Duodenal mucosa (tissue), 2 donors: ENCODE results near the gene RFK.
"Not testable (repeated sequence)": the region's sequence is repeated elsewhere in the genome, so short reads cannot be mapped to it uniquely, and the experiment has no call there.

Source experiments
- H3K27ac ChIP-seq: one replicate; pipeline ENCODE4 v1.7.0; 2013; ENCODE audit warnings: low read depth, low read length
- H3K27me3 ChIP-seq, 2 donors: one replicate each; pipeline ENCODE4 v1.7.0; 2013; ENCODE audit warnings: low read length in 2 of 2, control low read depth in 1 of 2; ENCODE audit not compliant: insufficient read depth in 2 of 2, control insufficient read depth in 1 of 2
- H3K36me3 ChIP-seq, 2 donors: one replicate each; pipeline ENCODE4 v1.7.0; 2013; ENCODE audit warnings: low read length in 2 of 2, control low read depth in 1 of 2; ENCODE audit not compliant: insufficient read depth in 2 of 2, control insufficient read depth in 1 of 2
- H3K4me1 ChIP-seq, 2 donors: one replicate each; pipeline ENCODE4 v1.7.0; 2013; ENCODE audit warnings: low read length in 2 of 2, control low read depth in 1 of 2; ENCODE audit not compliant: insufficient read depth in 2 of 2, control insufficient read depth in 1 of 2
- H3K4me3 ChIP-seq, 2 donors: one replicate each; pipeline ENCODE4 v1.7.0; 2013; ENCODE audit warnings: low read length in 2 of 2, low read depth in 1 of 2
- H3K9ac ChIP-seq, 2 donors: one replicate each; pipeline ENCODE4 v1.7.0; 2013; ENCODE audit warnings: low read length in 2 of 2, low read depth in 1 of 2
- H3K9me3 ChIP-seq, 2 donors: one replicate each; pipeline ENCODE4 v1.7.0; 2013; ENCODE audit warnings: low read length in 2 of 2, control low read depth in 1 of 2; ENCODE audit not compliant: control insufficient read depth in 1 of 2

The RFK gene

DNA sequence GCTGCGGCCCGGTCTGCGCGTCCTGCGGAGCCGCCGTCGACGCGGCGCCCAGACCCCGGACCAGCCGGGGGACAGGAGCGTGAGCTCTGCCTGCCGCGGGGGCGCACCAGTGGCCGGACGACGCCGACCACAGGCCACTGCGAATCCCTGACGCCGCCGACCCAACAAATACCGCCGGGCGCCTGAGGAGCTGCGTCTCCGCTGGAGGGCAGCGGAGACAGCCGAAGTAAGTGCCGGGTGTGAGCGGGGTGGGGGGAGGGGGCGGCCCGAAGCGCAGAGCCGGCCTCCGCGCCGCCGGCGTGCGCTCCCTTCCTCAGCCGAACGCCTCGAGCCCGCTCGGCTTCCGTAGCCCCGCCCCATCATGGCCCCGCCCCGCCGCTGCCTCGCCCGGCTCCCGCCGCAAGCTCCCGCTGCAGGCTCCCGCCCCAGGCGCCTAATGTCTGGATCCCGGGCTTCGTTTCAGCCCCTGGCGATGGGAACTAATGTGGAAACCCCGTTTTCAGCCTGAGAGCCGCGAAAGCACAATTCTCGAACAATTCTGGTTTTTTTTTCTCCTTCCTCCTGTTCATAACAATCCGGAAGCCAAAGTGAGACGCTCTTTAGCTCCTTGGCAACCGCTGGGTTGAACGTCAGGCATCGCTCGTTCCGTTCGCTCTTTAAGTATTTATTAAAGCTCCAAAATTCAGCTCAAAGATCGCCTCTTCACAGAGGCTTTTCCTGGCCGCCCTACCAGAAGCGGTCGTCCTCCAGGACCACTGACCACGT is at the start of gene RFK:
TSS of gene RFK (minus strand) at position 232 of the 765 bp plus-strand sequence. CDS start 255 bp downstream, outside the sequence.
- Histone ChIP-seq H3K9ac (peak within 1 kb of the TSS; percentile 92 to 97), H3K4me1 (peaks cover 12 to 28% of the 10 kb centered on the region in 2 donors), H3K27me3 (no peaks in the 10 kb centered on the region), H3K9me3 (no peaks in the 10 kb centered on the region), H3K27ac (peak within 1 kb of the TSS; percentile 90), H3K4me3 (peak within 1 kb of the TSS; percentile 85 to 89), H3K36me3 (no peaks in the 10 kb centered on the region)

DNA sequence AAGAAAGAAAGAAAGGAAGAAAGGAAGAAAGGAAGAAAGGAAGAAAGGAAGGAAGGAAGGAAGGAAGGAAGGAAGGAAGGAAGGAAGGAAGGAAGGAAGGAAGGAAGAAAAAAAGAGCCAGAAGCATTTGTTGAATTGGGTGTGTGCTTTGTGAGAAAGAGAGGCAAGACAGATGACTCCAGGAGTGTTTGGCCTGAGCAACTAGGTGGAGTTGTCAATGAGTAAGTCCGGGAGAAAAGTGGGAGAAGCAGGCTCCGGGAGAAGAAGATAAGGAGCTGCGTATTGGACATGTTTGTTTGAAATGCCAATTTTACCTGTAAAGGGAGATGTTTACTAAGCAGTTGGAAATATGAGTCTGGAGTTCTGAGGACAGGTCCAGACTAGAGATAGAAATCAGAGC is 49.7 kb upstream of the RFK start:
- Histone ChIP-seq H3K4me3 (no peak overlapping the region), H3K9ac (no peak overlapping the region), H3K27ac (no peak overlapping the region), H3K27me3 (no peaks in the 10 kb centered on the region), H3K9me3 (peaks cover 0 to 2% of the 10 kb centered on the region in 2 donors), H3K36me3 (no peaks in the 10 kb centered on the region), H3K4me1 (peaks cover 4% of the 10 kb centered on the region in 2 donors)

DNA sequence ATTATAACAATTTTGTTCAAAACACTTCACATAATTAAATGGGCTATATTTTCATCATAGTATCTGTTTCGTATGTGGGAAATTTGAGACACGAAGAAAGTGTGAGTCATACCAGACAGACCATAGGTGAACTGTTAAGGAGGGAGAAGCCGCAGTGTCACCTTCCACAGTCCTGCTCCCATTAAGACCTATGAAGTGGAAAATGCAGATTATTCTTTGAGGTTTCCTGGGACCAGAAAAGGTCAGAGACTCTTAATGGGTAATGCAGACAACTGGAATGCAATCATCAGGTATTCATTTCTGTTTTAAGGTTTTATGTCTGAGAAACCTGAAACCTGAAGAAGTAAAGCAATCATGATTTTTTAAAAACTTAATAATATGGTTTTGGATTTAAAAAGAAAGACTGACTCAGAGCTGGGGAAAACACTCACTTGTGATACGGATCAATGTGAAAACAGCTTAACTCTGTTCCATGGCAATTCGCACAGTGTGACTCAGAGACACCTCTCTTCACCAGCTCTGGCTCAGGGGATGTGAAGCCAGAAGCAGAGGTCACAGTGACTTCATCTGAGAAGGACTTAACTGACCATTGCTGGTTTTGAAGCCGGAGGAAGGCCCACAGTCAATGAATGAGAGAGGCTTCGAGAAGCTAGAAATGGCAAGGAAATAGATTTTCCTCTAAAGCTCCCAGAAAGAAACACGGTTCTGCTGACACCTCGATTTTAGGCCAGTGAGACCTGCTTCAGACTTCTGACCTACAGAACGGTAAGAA is 47.5 kb upstream of the RFK start:
- peaks cover 0 to 2% of the 10 kb centered on the region in 2 donors for H3K9me3 ChIP-seq
- no peaks in the 10 kb centered on the region for H3K27me3 ChIP-seq
- no peak overlapping the region for H3K9ac ChIP-seq
- no peak overlapping the region for H3K27ac ChIP-seq
- H3K36me3 ChIP-seq, result no peaks in the 10 kb centered on the region
- H3K4me1 ChIP-seq, result no peaks in the 10 kb centered on the region
- no peak overlapping the region for H3K4me3 ChIP-seq

DNA sequence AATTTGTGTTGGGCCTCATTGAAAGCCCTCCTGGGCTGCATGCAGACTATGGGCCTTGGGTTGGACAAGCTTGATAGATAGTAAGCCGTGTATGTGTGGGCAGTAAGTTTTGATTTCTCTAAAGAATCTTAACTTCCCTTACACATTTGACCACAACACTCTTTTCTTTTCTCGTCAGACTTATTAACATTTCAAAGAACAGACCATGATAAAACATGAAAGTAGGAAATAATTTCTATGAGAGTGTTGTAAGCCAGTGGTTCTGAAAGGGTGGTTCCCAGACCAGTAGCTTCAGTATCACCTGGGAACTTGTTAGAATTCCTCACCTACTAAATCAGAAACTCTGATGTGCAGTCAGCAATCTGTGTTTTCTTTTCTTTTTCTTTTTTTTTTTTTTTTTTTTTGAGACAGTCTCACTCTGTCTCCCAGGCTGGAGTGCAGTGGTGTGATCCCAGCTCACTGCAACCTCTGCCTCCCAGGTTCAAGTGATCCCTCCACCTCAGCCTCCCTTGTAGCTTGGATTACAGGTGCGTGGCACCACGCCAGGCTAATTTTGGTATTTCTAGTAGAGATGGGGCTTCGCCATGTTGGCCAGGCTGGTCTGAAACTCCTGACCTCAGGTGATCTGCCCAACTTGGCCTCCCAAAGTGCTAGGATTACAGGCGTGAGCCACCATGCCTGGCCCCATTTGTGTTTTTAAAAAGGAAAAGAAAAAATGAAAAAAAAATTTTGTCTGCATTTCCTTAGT is 44.8 kb upstream of the RFK start:
- Histone ChIP-seq H3K27me3 (no peaks in the 10 kb centered on the region), H3K27ac (no peak overlapping the region), H3K9ac (no peak overlapping the region), H3K9me3 (peaks cover 0 to 2% of the 10 kb centered on the region in 2 donors), H3K4me3 (no peak overlapping the region), H3K4me1 (no peaks in the 10 kb centered on the region), H3K36me3 (no peaks in the 10 kb centered on the region)

DNA sequence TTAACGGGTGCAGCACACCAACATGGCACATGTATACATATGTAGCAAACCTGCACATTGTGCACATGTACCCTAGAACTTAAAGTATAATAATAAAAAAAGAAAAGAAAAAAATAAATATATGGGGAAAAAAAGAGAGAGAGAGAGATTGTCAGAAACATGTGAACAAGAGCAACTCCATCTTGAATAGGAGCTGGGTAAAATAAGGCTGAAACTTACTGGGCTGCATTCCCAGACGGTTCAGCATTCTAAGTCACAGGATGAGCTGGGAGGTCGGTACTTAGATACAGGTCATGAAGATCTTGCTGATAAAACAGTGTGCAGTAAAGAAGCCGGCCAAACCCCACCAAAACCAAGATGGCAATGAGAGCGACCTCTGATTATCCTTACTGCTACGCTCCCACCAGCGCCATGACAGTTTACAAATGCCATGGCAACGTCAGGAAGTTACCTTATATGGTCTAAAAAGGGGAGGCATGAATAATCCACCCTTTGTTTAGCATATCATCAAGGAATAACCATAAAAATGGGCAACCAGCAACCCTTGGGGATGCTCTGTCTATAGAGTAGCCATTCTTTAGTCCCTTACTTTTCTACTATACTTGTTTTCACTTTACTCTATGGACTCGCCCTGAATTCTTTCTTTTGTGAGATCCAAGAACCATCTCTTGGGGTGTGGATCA is 42.9 kb upstream of the RFK start:
- not testable (repeated sequence) for H3K9ac ChIP-seq, H3K9me3 ChIP-seq, H3K36me3 ChIP-seq, H3K4me1 ChIP-seq, H3K27me3 ChIP-seq, H3K4me3 ChIP-seq, H3K27ac ChIP-seq

DNA sequence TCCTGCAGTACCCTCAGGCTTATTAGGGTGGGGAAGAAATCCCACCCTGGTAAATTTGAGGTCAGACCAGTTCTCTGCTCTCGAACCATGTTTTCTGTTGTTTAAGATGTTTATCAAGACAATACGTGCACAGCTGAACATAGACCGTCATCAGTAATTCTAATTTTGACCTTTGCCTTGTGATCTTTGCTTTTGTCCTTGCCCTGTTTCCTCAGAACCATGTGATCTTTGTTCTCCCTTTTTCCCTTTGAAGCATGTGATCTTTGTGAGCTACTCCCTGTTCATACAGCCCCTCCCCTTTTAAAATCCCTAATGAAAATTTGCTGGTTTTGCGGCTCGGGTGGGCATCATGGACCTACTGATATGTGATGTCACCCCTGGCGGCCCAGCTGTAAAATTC is 40.7 kb upstream of the RFK start:
- H3K9me3 ChIP-seq, H3K27ac ChIP-seq, H3K4me1 ChIP-seq, H3K9ac ChIP-seq, H3K36me3 ChIP-seq, H3K4me3 ChIP-seq, H3K27me3 ChIP-seq: not testable (repeated sequence)

DNA sequence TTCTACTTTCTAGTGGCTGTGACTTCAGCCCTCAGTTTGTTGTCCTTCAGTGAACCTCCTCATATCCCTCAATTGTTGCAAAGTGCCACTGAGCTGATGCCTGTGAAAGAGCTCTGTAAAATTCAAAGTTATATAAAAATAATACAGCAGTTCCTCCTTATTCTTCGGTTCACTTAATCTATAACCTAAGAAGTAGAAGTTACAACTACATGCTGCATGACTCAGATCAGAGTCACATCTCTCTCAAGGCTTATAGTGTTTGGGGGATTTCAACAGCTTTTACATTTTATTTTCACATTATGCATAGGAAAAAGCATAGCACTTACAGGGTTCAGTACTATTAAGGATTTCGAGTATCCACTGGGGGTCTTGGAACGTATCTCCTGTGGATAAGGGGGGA is 39.6 kb upstream of the RFK start:
- Histone ChIP-seq H3K36me3 (no peaks in the 10 kb centered on the region), H3K4me3 (no peak overlapping the region), H3K9ac (no peak overlapping the region), H3K9me3 (no peaks in the 10 kb centered on the region), H3K27ac (no peak overlapping the region), H3K27me3 (no peaks in the 10 kb centered on the region), H3K4me1 (no peaks in the 10 kb centered on the region)

DNA sequence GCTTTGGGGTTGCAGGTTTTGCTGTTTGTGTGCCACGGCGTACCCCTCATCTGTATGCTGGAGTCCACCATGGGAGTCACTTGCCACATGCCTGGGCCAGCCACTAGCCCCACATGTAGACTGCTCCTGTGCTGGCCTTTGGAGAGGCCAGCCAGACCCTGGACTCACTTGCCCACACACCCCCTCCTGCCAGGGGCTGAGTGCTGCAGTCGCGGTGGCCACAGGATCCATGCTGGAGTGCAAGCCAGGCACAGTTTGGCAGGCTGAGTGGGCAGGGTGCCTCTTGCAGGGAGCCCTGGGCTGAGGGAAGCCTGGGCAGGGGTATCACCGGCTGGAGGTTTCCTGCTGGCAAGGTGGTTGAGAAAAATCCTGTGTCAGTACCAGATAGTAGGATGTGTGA is 39.2 kb upstream of the RFK start:
- H3K9ac ChIP-seq, result no peak overlapping the region
- H3K27me3 ChIP-seq, result no peaks in the 10 kb centered on the region
- H3K4me3 ChIP-seq, result no peak overlapping the region
- no peaks in the 10 kb centered on the region for H3K9me3 ChIP-seq
- no peak overlapping the region for H3K27ac ChIP-seq
- H3K36me3 ChIP-seq, result no peaks in the 10 kb centered on the region
- no peaks in the 10 kb centered on the region for H3K4me1 ChIP-seq

DNA sequence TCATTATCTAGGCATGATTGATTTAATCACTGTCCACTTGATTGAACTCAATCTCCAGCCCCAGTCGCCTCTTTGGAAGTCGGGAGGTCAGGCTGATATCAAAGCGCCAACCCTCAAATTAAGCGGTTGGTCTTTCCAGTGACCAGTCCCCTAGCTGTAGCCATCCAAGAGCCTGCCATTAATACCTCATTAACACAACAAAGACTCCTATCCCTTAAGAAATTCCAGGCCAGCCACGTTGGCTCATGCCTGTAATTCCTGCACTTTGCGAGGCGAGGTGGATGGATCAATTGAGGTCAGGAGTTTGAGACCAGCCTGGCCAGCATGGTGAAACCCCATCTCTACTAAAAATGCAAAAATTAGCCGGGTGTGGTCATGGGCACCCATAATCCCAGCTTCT is 37.4 kb upstream of the RFK start:
- no peaks in the 10 kb centered on the region for H3K27me3 ChIP-seq
- H3K36me3 ChIP-seq, result no peaks in the 10 kb centered on the region
- H3K27ac ChIP-seq, result no peak overlapping the region
- H3K9me3 ChIP-seq, result no peaks in the 10 kb centered on the region
- H3K9ac ChIP-seq, result no peak overlapping the region
- no peaks in the 10 kb centered on the region for H3K4me1 ChIP-seq
- H3K4me3 ChIP-seq, result no peak overlapping the region
